WTC11 (cell line): ENCODE data around the gene ADAP1. TPM values are rescaled to one million over a fixed set of nuclear protein-coding genes. Genes with fewer than 3 reads are reported as not detected.

ENCODE experiments used
- ATAC-seq: fragments of 200-7000 bp; cut with Tn5 transposase; 2 replicates; pipeline ENCODE4 v1.10.0; 2021; ENCODE audit warnings: mild to moderate bottlenecking, moderate library complexity
- CTCF ChIA-PET: fragments of 300-600 bp; sonication (Branson Sonifier 250); formaldehyde crosslinking; loops from one replicate; lab custom pipeline; 2021; ENCODE audit warnings: antibody characterized with exemption; lab: Charles Lee
- POLR2A ChIA-PET: fragments of 350-600 bp; sonication (Branson Sonifier 250); formaldehyde crosslinking; loops from one replicate; lab custom pipeline; 2021; ENCODE audit warnings: antibody characterized with exemption; lab: Charles Lee
- DNase-seq: peaks from one replicate; pipeline ENCODE4 v3.0.0; 2021; ENCODE audit warnings: low spot score
- H3K27ac Mint-ChIP-seq: 2 replicates; pipeline ENCODE4 v1.8.0; 2021; ENCODE audit warnings: mixed read lengths
- H3K27me3 Mint-ChIP-seq: 2 replicates; pipeline ENCODE4 v1.8.0; 2021; ENCODE audit warnings: low read depth, mild to moderate bottlenecking, moderate library complexity, mixed read lengths
- H3K36me3 Mint-ChIP-seq: 2 replicates; pipeline ENCODE4 v1.8.0; 2021; ENCODE audit warnings: mixed read lengths
- H3K4me1 Mint-ChIP-seq: 2 replicates; pipeline ENCODE4 v1.8.0; 2022; ENCODE audit warnings: mixed read lengths
- H3K4me3 Mint-ChIP-seq: 2 replicates; pipeline ENCODE4 v1.8.0; 2021; ENCODE audit warnings: mild to moderate bottlenecking, moderate library complexity, mixed read lengths
- H3K9me3 Mint-ChIP-seq: 2 replicates; pipeline ENCODE4 v1.8.0; 2021; ENCODE audit warnings: mixed read lengths
- AFF4 ChIP-seq: sonication (generic); formaldehyde crosslinking; IDR thresholded peaks from 2 replicates; pipeline ENCODE4 v1.8.1; 2023; ENCODE audit warnings: mild to moderate bottlenecking, missing genetic modification reagents, borderline replicate concordance
- ATF1 ChIP-seq: sonication (generic); formaldehyde crosslinking; IDR thresholded peaks from 2 replicates; pipeline ENCODE4 v1.8.1; 2023; ENCODE audit warnings: mild to moderate bottlenecking, moderate library complexity, missing genetic modification reagents
- E2F4 ChIP-seq: sonication (generic); formaldehyde crosslinking; IDR thresholded peaks from 2 replicates; pipeline ENCODE4 v1.8.1; 2022; ENCODE audit warnings: low read depth, mild to moderate bottlenecking, moderate library complexity, missing genetic modification reagents, borderline replicate concordance
- ELF4 ChIP-seq: sonication (generic); formaldehyde crosslinking; IDR thresholded peaks from 2 replicates; pipeline ENCODE4 v1.8.1; 2022; ENCODE audit warnings: low read depth, mild to moderate bottlenecking, moderate library complexity, missing genetic modification reagents
- ESRRA ChIP-seq: sonication (generic); formaldehyde crosslinking; IDR thresholded peaks from 2 replicates; pipeline ENCODE4 v1.8.1; 2022; ENCODE audit warnings: mild to moderate bottlenecking, missing genetic modification reagents, borderline replicate concordance
- FOXP4 ChIP-seq: sonication (generic); formaldehyde crosslinking; IDR thresholded peaks from 2 replicates; pipeline ENCODE4 v1.8.0; 2022; ENCODE audit warnings: mild to moderate bottlenecking, missing genetic modification reagents
- JUN ChIP-seq: sonication (generic); formaldehyde crosslinking; IDR thresholded peaks from 2 replicates; pipeline ENCODE4 v1.8.0; 2023; ENCODE audit warnings: mild to moderate bottlenecking, missing genetic modification reagents
- NR2C2 ChIP-seq: sonication (generic); formaldehyde crosslinking; IDR thresholded peaks from 2 replicates; pipeline ENCODE4 v1.8.0; 2022; ENCODE audit warnings: mild to moderate bottlenecking, missing genetic modification reagents
- RELA ChIP-seq: sonication (generic); formaldehyde crosslinking; IDR thresholded peaks from 2 replicates; pipeline ENCODE4 v1.8.1; 2022; ENCODE audit warnings: missing genetic modification reagents, mild to moderate bottlenecking, borderline replicate concordance
- SP1 ChIP-seq: sonication (generic); formaldehyde crosslinking; conservative IDR thresholded peaks from 2 replicates; pipeline ENCODE4 v1.8.1; 2022; ENCODE audit warnings: missing genetic modification reagents
- TCF7 ChIP-seq: sonication (generic); formaldehyde crosslinking; IDR thresholded peaks from 2 replicates; pipeline ENCODE4 v1.8.0; 2022; ENCODE audit warnings: mild to moderate bottlenecking, low read depth, missing genetic modification reagents, moderate library complexity
- ZNF263 ChIP-seq: sonication (generic); formaldehyde crosslinking; IDR thresholded peaks from 2 replicates; pipeline ENCODE4 v1.8.1; 2022; ENCODE audit warnings: low read depth, mild to moderate bottlenecking, moderate library complexity, missing genetic modification reagents
- ZNF423 ChIP-seq: fragments of 250-450 bp; sonication (Bioruptor Pico); IDR thresholded peaks from 2 replicates; pipeline ENCODE4 v2.1.2; 2022; ENCODE audit warnings: mild to moderate bottlenecking, moderate library complexity
- total RNA-seq: library from RNA; stranded (reverse); gene quantifications from 3 replicates; pipeline ENCODE4 v1.2.3, GENCODE V29; 2021
- TF ChIP-seq, protein P1 (sequence below): sonication (generic); formaldehyde crosslinking; IDR thresholded peaks from 2 replicates; pipeline ENCODE4 v1.8.1; 2023; ENCODE audit warnings: mild to moderate bottlenecking, missing genetic modification reagents, moderate library complexity
- TF ChIP-seq, protein P2 (sequence below): sonication (generic); formaldehyde crosslinking; IDR thresholded peaks from 2 replicates; pipeline ENCODE4 v1.8.1; 2023; ENCODE audit warnings: mild to moderate bottlenecking, missing genetic modification reagents
- TF ChIP-seq, protein P3 (sequence below): sonication (generic); formaldehyde crosslinking; conservative IDR thresholded peaks from 2 replicates; pipeline ENCODE4 v1.8.1; 2022; ENCODE audit warnings: mild to moderate bottlenecking, missing genetic modification reagents
- TF ChIP-seq, protein P4 (sequence below): sonication (generic); formaldehyde crosslinking; IDR thresholded peaks from 2 replicates; pipeline ENCODE4 v1.8.1; 2022; ENCODE audit warnings: low read depth, missing genetic modification reagents, borderline replicate concordance

Gene ADAP1
- total RNA-seq, 1 experiment from 2014 or later: 4.3 TPM

GRCh38 chr7:881441-882234 lies 72.8 kb downstream of the ADAP1 start:
- Mint-ChIP-seq H3K9me3 (no peaks in the 10 kb centered on the region), H3K36me3 (peaks cover 3% of the 10 kb centered on the region), H3K27me3 (no peaks in the 10 kb centered on the region), H3K27ac (peak overlapping the region; percentile 41; the same call in 1 of the 2 replicates), H3K4me1 (peaks cover 8% of the 10 kb centered on the region), H3K4me3 (no peak overlapping the region)
- no peak for DNase-seq
- CTCF ChIA-PET: no interaction called here
- no peak for TF ChIP-seq SP1 (CRISPR knock-in tag)
- no peak for TF ChIP-seq AFF4 (CRISPR knock-in tag)
- TF ChIP-seq NR2C2: no peak
- TF ChIP-seq ZNF423 (CRISPR knock-in tag): no peak
- TF ChIP-seq JUN (CRISPR knock-in tag): no peak
- no peak for TF ChIP-seq ESRRA (CRISPR knock-in tag)
- no peak for TF ChIP-seq ELF4 (CRISPR knock-in tag)
- TF ChIP-seq, protein P1, sequence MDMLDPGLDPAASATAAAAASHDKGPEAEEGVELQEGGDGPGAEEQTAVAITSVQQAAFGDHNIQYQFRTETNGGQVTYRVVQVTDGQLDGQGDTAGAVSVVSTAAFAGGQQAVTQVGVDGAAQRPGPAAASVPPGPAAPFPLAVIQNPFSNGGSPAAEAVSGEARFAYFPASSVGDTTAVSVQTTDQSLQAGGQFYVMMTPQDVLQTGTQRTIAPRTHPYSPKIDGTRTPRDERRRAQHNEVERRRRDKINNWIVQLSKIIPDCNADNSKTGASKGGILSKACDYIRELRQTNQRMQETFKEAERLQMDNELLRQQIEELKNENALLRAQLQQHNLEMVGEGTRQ: no peak
- no peak for TF ChIP-seq FOXP4 (CRISPR knock-in tag)
- TF ChIP-seq, protein P2, sequence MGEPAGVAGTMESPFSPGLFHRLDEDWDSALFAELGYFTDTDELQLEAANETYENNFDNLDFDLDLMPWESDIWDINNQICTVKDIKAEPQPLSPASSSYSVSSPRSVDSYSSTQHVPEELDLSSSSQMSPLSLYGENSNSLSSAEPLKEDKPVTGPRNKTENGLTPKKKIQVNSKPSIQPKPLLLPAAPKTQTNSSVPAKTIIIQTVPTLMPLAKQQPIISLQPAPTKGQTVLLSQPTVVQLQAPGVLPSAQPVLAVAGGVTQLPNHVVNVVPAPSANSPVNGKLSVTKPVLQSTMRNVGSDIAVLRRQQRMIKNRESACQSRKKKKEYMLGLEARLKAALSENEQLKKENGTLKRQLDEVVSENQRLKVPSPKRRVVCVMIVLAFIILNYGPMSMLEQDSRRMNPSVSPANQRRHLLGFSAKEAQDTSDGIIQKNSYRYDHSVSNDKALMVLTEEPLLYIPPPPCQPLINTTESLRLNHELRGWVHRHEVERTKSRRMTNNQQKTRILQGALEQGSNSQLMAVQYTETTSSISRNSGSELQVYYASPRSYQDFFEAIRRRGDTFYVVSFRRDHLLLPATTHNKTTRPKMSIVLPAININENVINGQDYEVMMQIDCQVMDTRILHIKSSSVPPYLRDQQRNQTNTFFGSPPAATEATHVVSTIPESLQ (CRISPR knock-in tag): no peak
- TF ChIP-seq, protein P3, sequence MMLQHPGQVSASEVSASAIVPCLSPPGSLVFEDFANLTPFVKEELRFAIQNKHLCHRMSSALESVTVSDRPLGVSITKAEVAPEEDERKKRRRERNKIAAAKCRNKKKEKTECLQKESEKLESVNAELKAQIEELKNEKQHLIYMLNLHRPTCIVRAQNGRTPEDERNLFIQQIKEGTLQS (CRISPR knock-in tag): no peak
- no peak for TF ChIP-seq E2F4 (CRISPR knock-in tag)
- POLR2A ChIA-PET: no interaction called here
- ATAC-seq: no peak

GRCh38 chr7:880450-880849 lies 74.0 kb downstream of the ADAP1 start:
- ChIA-PET POLR2A (no interaction called here), CTCF (no interaction called here)
- Mint-ChIP-seq H3K4me3 (no peak overlapping the region), H3K36me3 (peaks cover 3% of the 10 kb centered on the region), H3K4me1 (peaks cover 8% of the 10 kb centered on the region), H3K27me3 (no peaks in the 10 kb centered on the region), H3K27ac (no peak overlapping the region), H3K9me3 (no peaks in the 10 kb centered on the region)
- no peak for ATAC-seq
- TF ChIP-seq, protein P4, sequence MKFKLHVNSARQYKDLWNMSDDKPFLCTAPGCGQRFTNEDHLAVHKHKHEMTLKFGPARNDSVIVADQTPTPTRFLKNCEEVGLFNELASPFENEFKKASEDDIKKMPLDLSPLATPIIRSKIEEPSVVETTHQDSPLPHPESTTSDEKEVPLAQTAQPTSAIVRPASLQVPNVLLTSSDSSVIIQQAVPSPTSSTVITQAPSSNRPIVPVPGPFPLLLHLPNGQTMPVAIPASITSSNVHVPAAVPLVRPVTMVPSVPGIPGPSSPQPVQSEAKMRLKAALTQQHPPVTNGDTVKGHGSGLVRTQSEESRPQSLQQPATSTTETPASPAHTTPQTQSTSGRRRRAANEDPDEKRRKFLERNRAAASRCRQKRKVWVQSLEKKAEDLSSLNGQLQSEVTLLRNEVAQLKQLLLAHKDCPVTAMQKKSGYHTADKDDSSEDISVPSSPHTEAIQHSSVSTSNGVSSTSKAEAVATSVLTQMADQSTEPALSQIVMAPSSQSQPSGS (CRISPR knock-in tag): no peak
- no peak for TF ChIP-seq ATF1 (CRISPR knock-in tag)
- no peak for TF ChIP-seq ZNF423 (CRISPR knock-in tag)
- no peak for TF ChIP-seq TCF7 (CRISPR knock-in tag)
- TF ChIP-seq ZNF263 (CRISPR knock-in tag): no peak
- TF ChIP-seq ELF4 (CRISPR knock-in tag): no peak
- no peak for TF ChIP-seq RELA (CRISPR knock-in tag)
- DNase-seq: no peak
